Endothelial cell of umbilical vein (primary cell): ENCODE measurements around the gene RELT. TPM values are rescaled to one million over a fixed set of nuclear protein-coding genes. Genes with fewer than 3 reads are reported as not detected.

Source experiments
- BruUV-seq: library from RNA; stranded (reverse); fragments of 400-500 nt; replicated peaks from 2 replicates; lab custom pipeline; 2021; lab: Mats Ljungman, UMichigan
- CTCF ChIA-PET: fragments of 300-600, 350-600 bp; sonication (Branson Sonifier 250); formaldehyde crosslinking; loops from one replicate; lab custom pipeline; 2021; ENCODE audit warnings: antibody characterized with exemption, inconsistent platforms; lab: Charles Lee
- POLR2A ChIA-PET: fragments of 300-600, 350-600 bp; sonication (Branson Sonifier 250); formaldehyde crosslinking; loops from one replicate; lab custom pipeline; 2021; ENCODE audit warnings: antibody characterized with exemption, inconsistent platforms; lab: Charles Lee
- DNase-seq: peaks from one replicate; pipeline ENCODE4 v3.0.0-alpha.2; 2011; ENCODE audit warnings: low read depth, low spot score
- FAIRE-seq: peaks from 2 replicates; lab custom pipeline; 2011; peaks lifted over from hg19 to GRCh38; lab: Jason Lieb, UNC
- H2AFZ ChIP-seq: 2 replicates; pipeline ENCODE4 v1.6.0; 2012; ENCODE audit warnings: low read depth, low read length, control low read depth, inconsistent platforms
- H3K27ac ChIP-seq: 2 replicates; pipeline ENCODE4 v1.5.1; 2011; ENCODE audit warnings: low read depth, mild to moderate bottlenecking, control low read depth, low read length, moderate library complexity; ENCODE audit not compliant: insufficient read depth
- H3K27me3 ChIP-seq, 2 experiments: 2 replicates each; pipeline versions ENCODE4 v1.6.0 to v1.6.1; 2011; ENCODE audit warnings: low read length in 2 of 2, mixed read lengths in 1 of 2; ENCODE audit not compliant: control insufficient read depth in 2 of 2, insufficient read depth in 2 of 2
- H3K36me3 ChIP-seq, 2 experiments: 2 replicates in 1 of 2; 3 replicates in 1 of 2; pipeline ENCODE4 v1.5.1; 2011; ENCODE audit warnings: low read length in 2 of 2, mild to moderate bottlenecking in 1 of 2, moderate library complexity in 1 of 2; ENCODE audit not compliant: control insufficient read depth in 2 of 2, insufficient read depth in 2 of 2; ENCODE audit errors: extremely low read depth in 1 of 2
- H3K4me1 ChIP-seq: 3 replicates; pipeline ENCODE4 v1.5.1; 2011; ENCODE audit warnings: mild to moderate bottlenecking, low read length; ENCODE audit not compliant: control insufficient read depth, insufficient read depth; ENCODE audit errors: extremely low read depth
- H3K4me2 ChIP-seq: 2 replicates; pipeline ENCODE4 v1.6.1; 2011; ENCODE audit warnings: low read length, control low read depth, mixed read lengths; ENCODE audit not compliant: insufficient read depth
- H3K4me3 ChIP-seq, 3 experiments: fragments of 200-600 bp in 1 of 3; sonication (generic), shearing (Covaris generic) in 1 of 3; replicated peaks in 1 of 3; 2 replicates each; pipeline ENCODE4 v1.5.1; 2011 to 2016; ENCODE audit warnings: control low read depth in 3 of 3, low read length in 3 of 3, mild to moderate bottlenecking in 2 of 3, inconsistent platforms in 1 of 3, low read depth in 1 of 3, moderate library complexity in 1 of 3; ENCODE audit not compliant: insufficient read depth in 1 of 3
- H3K79me2 ChIP-seq: 2 replicates; pipeline ENCODE4 v1.6.0; 2012; ENCODE audit warnings: low read length, inconsistent platforms; ENCODE audit not compliant: control insufficient read depth, insufficient read depth
- H3K9ac ChIP-seq: replicated peaks from 2 replicates; pipeline ENCODE3; 2011; ENCODE audit warnings: low read length, control low read depth; ENCODE audit not compliant: insufficient read depth; ENCODE audit errors: extremely low read depth
- H3K9me1 ChIP-seq: replicated peaks from 3 replicates; pipeline ENCODE4 v1.6.0; 2011; ENCODE audit warnings: mild to moderate bottlenecking, low read length; ENCODE audit not compliant: control insufficient read depth, insufficient read depth; ENCODE audit errors: extremely low read depth
- H3K9me3 ChIP-seq: replicated peaks from 2 replicates; pipeline ENCODE4 v1.5.1; 2012; ENCODE audit warnings: low read length, inconsistent platforms; ENCODE audit not compliant: control insufficient read depth, insufficient read depth
- H4K20me1 ChIP-seq: replicated peaks from 2 replicates; pipeline ENCODE3; 2011; ENCODE audit warnings: mild to moderate bottlenecking, low read length; ENCODE audit not compliant: control insufficient read depth, insufficient read depth; ENCODE audit errors: extremely low read depth
- CTCF ChIP-seq, 2 donors: IDR thresholded peaks; 1 replicate in 1 of 2; 2 replicates in 1 of 2; pipeline ENCODE4 v1.5.1; 2011; ENCODE audit warnings: low read length in 2 of 2, mild to moderate bottlenecking in 2 of 2, moderate library complexity in 2 of 2, control low read depth in 1 of 2, inconsistent platforms in 1 of 2, low read depth in 1 of 2; ENCODE audit not compliant: insufficient read depth in 1 of 2; ENCODE audit errors: extremely low read depth in 1 of 2
- EZH2 ChIP-seq: IDR thresholded peaks from 2 replicates; pipeline ENCODE4 v1.6.1; 2012; ENCODE audit warnings: borderline replicate concordance, low read depth, mild to moderate bottlenecking, moderate library complexity, low read length, inconsistent platforms; ENCODE audit not compliant: severe bottlenecking
- FOS ChIP-seq: IDR thresholded peaks from 2 replicates; pipeline ENCODE4 v1.6.1; 2011; ENCODE audit warnings: mild to moderate bottlenecking, low read length, moderate library complexity, borderline replicate concordance; ENCODE audit not compliant: insufficient read depth
- GATA2 ChIP-seq: IDR thresholded peaks from 2 replicates; pipeline ENCODE4 v1.7.0; 2011; ENCODE audit warnings: low read depth, mild to moderate bottlenecking, moderate library complexity, mixed read lengths, low read length; ENCODE audit not compliant: insufficient read length, insufficient read depth
- JUN ChIP-seq: IDR thresholded peaks from 2 replicates; pipeline ENCODE4 v1.6.1; 2011; ENCODE audit warnings: borderline replicate concordance, low read depth; ENCODE audit not compliant: insufficient read length, insufficient read depth
- MAX ChIP-seq: IDR thresholded peaks from 2 replicates; pipeline ENCODE4 v1.6.1; 2011; ENCODE audit not compliant: insufficient read depth, insufficient read length
- MYC ChIP-seq: IDR thresholded peaks from one replicate; pipeline ENCODE4 v1.6.1; 2011; ENCODE audit warnings: mild to moderate bottlenecking, low read depth, low read length
- POLR2A ChIP-seq: IDR thresholded peaks from 2 replicates; pipeline ENCODE4 v1.6.1; 2012; ENCODE audit warnings: low read depth, mild to moderate bottlenecking, control low read depth, low read length
- POLR2AphosphoS5 ChIP-seq: IDR thresholded peaks from 2 replicates; pipeline ENCODE4 v1.6.1; 2012; ENCODE audit warnings: low read depth, mild to moderate bottlenecking, control low read depth, low read length, moderate library complexity; ENCODE audit not compliant: insufficient read depth
- dilution Hi-C: fragments of 300-500 bp; cut with MboI; formaldehyde crosslinking; loops from one replicate; pipeline ENCODE4 v1.15.0; 2019; ENCODE audit warnings: low sequenced_read_pairs; ENCODE audit not compliant: extremely low pct_ligation_motif_present
- intact Hi-C: fragments of 100-400 bp; cut with micrococcal nuclease; formaldehyde crosslinking; loops from one replicate; pipeline ENCODE4 v1.10.0; 2022
- polyA plus RNA-seq, 4 experiments: library from polyadenylated mRNA; depleted of rRNA in 3 of 4; stranded (reverse) in 3 of 4; unstranded in 1 of 4; fragments of >200 nt; gene quantifications; 2 replicates each; pipeline versions ENCODE4 v1.2.1 to v1.2.3, GENCODE V29; 2011 to 2012; ENCODE audit warnings: missing spikeins in 1 of 4
- total RNA-seq: library from RNA; stranded (reverse); gene quantifications from 2 replicates; pipeline ENCODE4 v1.2.3, GENCODE V29; 2021

The RELT gene
- total and polyA plus RNA-seq, 2 donors (not counting 3 experiments of a cell fraction or from before 2014, with no cell fraction given): 6.7 to 13.1 TPM

GRCh38 chr11:73383249-73384124 lies 7.3 kb downstream of the RELT start:
- peak; percentile 76 for DNase-seq
- intact Hi-C loops (no loop called here), dilution Hi-C loops (no loop called here)
- Histone ChIP-seq H3K9ac (peak overlapping the region; percentile 12), H2AFZ (no peak overlapping the region), H3K9me3 (no peaks in the 10 kb centered on the region), H3K9me1 (no peaks in the 10 kb centered on the region), H3K36me3 (no peaks in the 10 kb centered on the region), H3K27ac (peak overlapping the region; percentile 53), H3K4me1 (peaks cover 25% of the 10 kb centered on the region), H3K4me3 (no peak overlapping the region), H3K79me2 (peaks cover 96% of the 10 kb centered on the region), H3K4me2 (no peak overlapping the region), H4K20me1 (no peaks in the 10 kb centered on the region), H3K27me3 (no peaks in the 10 kb centered on the region)
- ChIA-PET CTCF (interaction anchor here (1.0 to 3.6 kb wide), 8 partner anchors 10 to 278 kb away, joined by 3 to 38 read pairs (median 6); no protein-coding TSS in a partner anchor), POLR2A (no interaction called here)
- TF ChIP-seq GATA2 (no peak), CTCF (IDR thresholded peaks at IDR 0.05; ENCODE audit: extremely low read depth in 1 of 2, insufficient read depth in 1 of 2, low read depth in 1 of 2, low read length in 2 of 2) (peak in 1 of 2 donors; percentile 5)
- peak; percentile 86 for FAIRE-seq
- BruUV-seq: no TSS peak

GRCh38 chr11:73384125-73384441 lies 7.9 kb downstream of the RELT start:
- H3K4me1 ChIP-seq: peaks cover 25% of the 10 kb centered on the region
- H2AFZ ChIP-seq: no peak overlapping the region
- H3K79me2 ChIP-seq: peaks cover 90% of the 10 kb centered on the region
- no peaks in the 10 kb centered on the region for H4K20me1 ChIP-seq
- H3K9me3 ChIP-seq: no peaks in the 10 kb centered on the region
- DNase-seq (no peak), FAIRE-seq (no peak)
- H3K27ac ChIP-seq: no peak overlapping the region
- H3K4me2 ChIP-seq: no peak overlapping the region
- no peak overlapping the region for H3K4me3 ChIP-seq
- no peak overlapping the region for H3K9ac ChIP-seq
- no peak for TF ChIP-seq POLR2A
- TF ChIP-seq EZH2: no peak
- TF ChIP-seq JUN: no peak
- no peak for TF ChIP-seq FOS
- TF ChIP-seq CTCF (IDR thresholded peaks at IDR 0.05; ENCODE audit: extremely low read depth in 1 of 2, insufficient read depth in 1 of 2, low read depth in 1 of 2, low read length in 2 of 2): no peak
- no peak for TF ChIP-seq MAX
- TF ChIP-seq POLR2AphosphoS5: no peak
- no peak for TF ChIP-seq GATA2
- TF ChIP-seq MYC: no peak
- intact Hi-C loops (no loop called here), dilution Hi-C loops (no loop called here)
- CTCF ChIA-PET: interaction anchor here (2.0 to 3.6 kb wide), 3 partner anchors 9 to 277 kb away, joined by 5 to 38 read pairs (median 17); no protein-coding TSS in a partner anchor
- H3K36me3 ChIP-seq: no peaks in the 10 kb centered on the region
- no peaks in the 10 kb centered on the region for H3K9me1 ChIP-seq
- BruUV-seq: no TSS peak
- POLR2A ChIA-PET: no interaction called here
- no peaks in the 10 kb centered on the region for H3K27me3 ChIP-seq
